HG02970 (cell line): ENCODE data around the gene GRAMD2A.
"Not testable (repeated sequence)": the region's sequence is repeated elsewhere in the genome, so short reads cannot be mapped to it uniquely, and the experiment has no call there.

ENCODE experiments used
- ATAC-seq: cut with Tn5 transposase; IDR thresholded peaks from one replicate; pipeline ENCODE4 v1.9.1; 2021; ENCODE audit warnings: mild to moderate bottlenecking, moderate library complexity, moderate number of reproducible peaks; ENCODE audit not compliant: unreplicated experiment, low FRiP score

GRAMD2A gene

GRCh38 chr15:72192416-72192815 is 5.2 kb downstream of the GRAMD2A start:
- ATAC-seq = no peak

- ATAC-seq = no peak
Observed at GRCh38 chr15:72189250-72189902, 8.2 kb downstream of the GRAMD2A start.

DNA sequence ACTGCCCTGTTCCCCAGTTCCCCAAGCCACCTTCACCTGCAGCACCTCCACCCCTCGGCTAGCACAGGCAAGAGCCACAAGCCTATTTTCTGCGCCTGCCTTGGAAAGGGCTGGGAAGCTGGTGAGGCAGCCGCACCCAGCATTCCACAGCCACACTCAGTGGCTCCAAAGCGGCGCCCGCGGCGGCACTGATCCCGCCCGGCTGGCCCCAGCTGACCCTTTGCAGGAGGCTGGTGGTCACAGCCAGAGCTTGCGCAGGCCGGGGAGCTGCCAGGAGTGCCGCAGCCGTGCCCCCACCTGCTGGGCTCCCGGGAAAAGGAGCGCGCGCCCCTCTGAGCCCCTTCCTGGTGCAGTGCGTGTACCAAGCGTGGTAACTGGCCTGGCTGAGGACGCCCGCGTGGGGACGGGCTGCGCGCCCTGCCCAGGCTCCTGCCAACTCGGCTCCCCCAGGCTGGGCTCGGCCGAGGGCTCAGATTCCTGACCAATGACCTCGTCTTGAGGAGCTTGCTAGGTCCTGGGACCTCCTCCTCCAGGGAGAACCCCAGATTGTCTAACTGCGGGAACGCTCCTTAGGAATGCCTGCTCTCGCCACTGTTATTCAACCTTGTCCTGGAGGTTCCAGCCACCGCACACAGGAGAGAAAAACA is 13.3 kb downstream of the GRAMD2A start:
- ATAC-seq = no peak

DNA sequence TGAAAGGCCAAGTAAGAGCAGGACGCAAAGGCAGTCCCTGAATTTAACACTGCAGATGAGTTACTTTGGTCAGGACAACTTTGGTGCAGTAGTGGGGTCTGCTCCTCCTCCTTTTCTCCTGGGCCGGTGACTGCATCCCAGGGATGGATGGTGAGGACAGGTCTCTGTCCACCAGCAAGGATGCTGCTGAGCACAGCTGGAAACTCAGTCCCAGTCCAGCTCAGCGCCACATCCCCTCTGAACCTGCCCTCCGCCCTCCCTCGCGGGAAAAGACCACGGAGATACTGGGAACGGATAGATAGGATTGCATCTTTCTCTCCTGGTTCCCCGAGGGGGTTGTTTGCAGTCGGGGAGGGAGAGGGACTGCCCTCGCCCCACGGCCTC is 13.8 kb downstream of the GRAMD2A start:
- ATAC-seq = no peak

GRCh38 chr15:72182673-72183072 is 14.9 kb downstream of the GRAMD2A start:
- no peak for ATAC-seq

DNA sequence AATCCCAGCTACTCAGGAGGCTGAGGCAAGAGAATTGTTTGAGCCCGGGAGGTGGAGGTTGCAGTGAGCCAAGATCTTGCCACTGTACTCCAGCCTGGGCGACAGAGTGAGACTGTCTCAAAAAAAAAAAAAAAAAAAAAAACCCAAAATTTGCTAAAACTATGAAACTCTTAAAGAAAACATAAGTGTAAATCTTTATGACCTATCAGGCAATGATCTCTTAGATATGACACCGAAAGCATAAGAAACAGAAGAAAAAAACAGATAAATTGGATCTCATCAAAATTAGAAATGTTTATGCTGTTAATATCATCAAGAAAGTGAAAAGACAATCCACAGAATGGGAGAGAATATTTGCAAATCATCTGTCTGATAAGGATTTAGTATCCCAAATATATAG is 15.3 kb downstream of the GRAMD2A start:
- no peak for ATAC-seq

- ATAC-seq = no peak
Observed at GRCh38 chr15:72180761-72181324, 16.7 kb downstream of the GRAMD2A start.

GRCh38 chr15:72179950-72180581 is 17.5 kb downstream of the GRAMD2A start:
- ATAC-seq = no peak

GRCh38 chr15:72178976-72179585 is 18.5 kb downstream of the GRAMD2A start:
- ATAC-seq = no peak

- ATAC-seq = no peak
Observed at GRCh38 chr15:72176743-72177142, 20.8 kb downstream of the GRAMD2A start.

- ATAC-seq = no peak
Observed at GRCh38 chr15:72176159-72176558, 21.4 kb downstream of the GRAMD2A start.

GRCh38 chr15:72175186-72176044 is 22.2 kb downstream of the GRAMD2A start:
- ATAC-seq = no peak

DNA sequence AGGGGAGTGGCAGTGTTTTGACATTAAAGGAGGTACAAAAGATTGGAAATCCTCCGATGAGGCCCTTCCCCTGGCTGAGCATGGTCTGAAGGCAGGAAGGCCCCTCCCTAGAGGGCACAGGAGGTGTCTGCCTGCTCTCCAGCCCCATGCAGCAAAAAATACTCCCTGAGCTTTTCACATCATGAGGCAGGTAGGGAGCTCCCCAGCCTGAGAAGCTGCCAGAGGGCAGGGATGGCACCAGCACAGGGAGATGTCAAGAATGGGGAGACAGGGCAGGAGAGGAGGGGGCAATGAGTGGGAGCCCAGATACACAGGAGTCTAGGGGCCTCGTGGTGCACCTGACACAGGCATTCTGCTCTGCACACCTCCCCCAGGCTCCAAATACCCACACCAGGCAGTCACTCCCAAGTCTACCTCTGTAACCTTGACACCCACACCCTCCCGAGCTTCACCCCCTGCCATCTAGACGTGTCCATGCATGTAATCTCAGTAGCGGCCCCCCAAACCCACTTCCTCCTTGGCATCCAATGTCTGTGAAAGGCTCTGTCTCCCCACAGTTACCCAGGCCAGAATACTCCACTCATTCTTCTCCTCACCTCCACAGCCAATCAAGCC is 22.9 kb downstream of the GRAMD2A start:
- no peak for ATAC-seq

- ATAC-seq = no peak
Observed at GRCh38 chr15:72173864-72174550, 23.6 kb downstream of the GRAMD2A start.

- no peak for ATAC-seq
Observed at GRCh38 chr15:72173401-72173800, 24.2 kb downstream of the GRAMD2A start.

GRCh38 chr15:72172796-72173195 is 24.8 kb downstream of the GRAMD2A start:
- no peak for ATAC-seq

- not testable (repeated sequence) for ATAC-seq
Observed at GRCh38 chr15:72171978-72172377, 25.6 kb downstream of the GRAMD2A start.

DNA sequence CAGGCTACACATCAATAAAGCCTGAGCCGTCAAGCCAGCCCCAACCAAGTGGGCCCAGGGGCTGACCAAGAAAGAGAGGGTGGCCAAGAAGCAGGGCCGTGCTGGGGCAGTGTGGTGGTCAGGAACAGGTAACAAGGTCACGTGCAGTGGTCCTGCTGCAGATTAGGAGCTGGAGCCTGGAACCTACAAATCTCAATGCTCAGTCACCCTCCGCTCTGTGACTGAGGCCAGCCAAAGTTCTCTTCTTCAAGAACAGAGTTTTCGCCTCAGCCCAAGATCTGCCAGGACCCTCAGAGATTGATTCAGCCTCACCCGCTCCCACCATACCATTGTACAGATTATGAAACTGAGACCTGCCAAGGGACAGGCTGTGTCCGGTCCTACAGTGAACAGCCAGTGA is 26.9 kb downstream of the GRAMD2A start:
- no peak for ATAC-seq

GRCh38 chr15:72169921-72170611 is 27.5 kb downstream of the GRAMD2A start:
- no peak for ATAC-seq
